SW 1271 (cell line): ENCODE results near the gene ACAD8.
"Not testable (repeated sequence)": the region's sequence is repeated elsewhere in the genome, so short reads cannot be mapped to it uniquely, and the experiment has no call there.

ENCODE experiments used
- DNase-seq, 2 experiments: peaks; one replicate each; lab custom pipeline; 2025; lab: John Stamatoyannopoulos, UW

Gene ACAD8

GRCh38 chr11:134240592-134240991, 12.8 kb upstream of the ACAD8 start:
- DNase-seq, result no peak

DNA sequence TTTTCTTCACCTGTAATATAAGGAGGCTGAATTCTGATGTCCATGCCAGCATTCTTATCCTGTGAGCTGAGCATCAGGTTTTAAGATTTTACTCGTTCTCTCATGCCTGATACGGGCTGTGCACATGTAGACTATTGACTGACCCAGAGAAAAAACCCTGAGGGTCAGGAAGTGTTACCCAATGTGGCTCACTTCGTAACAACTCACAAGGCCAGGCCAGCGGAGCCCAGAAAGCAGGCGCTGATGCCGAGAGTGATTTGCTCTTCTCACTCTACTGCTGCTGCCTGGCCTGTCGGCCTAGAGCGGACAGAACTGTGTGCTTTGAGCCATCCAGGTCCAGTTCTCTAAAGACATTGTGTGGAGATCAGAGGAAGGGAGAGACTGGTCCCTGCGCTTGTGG, 11.0 kb upstream of the ACAD8 start:
- DNase-seq, result no peak

DNA sequence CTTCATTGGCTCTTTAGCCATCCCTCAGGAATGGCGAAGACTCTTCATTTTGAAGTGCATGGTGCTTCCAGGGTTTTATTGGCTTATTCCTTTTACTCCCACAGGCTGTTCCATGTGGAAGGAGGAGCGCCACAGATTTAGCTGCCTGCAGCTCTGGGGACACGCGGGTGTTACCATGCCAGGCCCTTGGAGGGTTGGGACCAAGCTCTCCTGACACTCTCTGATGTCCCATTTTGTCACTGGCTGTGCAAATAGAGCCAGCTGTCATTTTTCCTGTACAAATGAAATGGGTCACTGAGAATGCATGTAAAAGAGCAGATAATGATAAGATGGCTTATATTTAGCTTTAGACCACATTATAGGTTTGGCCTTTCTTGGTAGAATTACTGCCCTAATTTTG, 9.5 kb upstream of the ACAD8 start:
- DNase-seq, result no peak

- no peak for DNase-seq
Observed at GRCh38 chr11:134244593-134244992, 8.8 kb upstream of the ACAD8 start.

DNA sequence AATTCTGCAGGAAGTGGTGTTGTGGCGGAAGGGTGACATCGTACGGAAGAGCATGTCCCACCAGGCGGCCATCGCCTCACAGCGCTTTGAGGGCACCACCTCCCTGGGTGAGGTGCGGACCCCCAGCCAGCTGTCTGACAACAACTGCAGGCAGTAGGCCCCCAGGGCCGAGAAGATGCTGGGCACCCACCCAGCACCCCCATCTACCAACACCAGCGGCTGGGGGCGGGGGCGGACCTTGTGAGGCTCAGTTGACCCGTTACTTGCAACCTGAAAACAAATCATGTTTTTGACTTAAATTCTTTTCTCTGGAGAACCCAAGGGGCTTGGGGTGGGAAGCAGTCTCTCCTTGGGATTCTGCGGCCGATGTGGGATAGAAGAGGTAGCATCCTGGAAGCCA, 7.9 kb upstream of the ACAD8 start:
- DNase-seq, result no peak

GRCh38 chr11:134246100-134246499, 7.3 kb upstream of the ACAD8 start:
- no peak for DNase-seq

DNA sequence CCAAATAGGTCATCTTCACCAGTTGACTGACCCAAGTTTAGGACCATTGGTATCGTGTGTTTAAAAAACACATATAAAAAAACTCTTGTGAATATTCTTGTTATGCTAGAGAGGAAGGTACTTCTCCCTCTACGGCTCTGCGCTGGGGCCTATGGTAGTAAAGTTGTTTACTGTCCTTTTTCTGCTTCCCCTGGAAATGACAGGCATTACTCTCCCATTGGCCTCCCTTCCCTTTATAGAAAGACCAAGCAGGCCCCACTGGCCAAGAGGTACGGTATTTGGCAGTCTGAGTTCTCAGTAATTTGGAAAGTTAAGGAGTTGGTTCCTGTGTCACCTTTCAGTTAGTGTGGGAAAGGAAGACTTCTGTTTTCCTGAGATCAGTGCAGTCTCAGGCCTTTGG, 6.7 kb upstream of the ACAD8 start:
- no peak for DNase-seq

GRCh38 chr11:134248910-134249480, 4.4 kb upstream of the ACAD8 start:
- no peak for DNase-seq

GRCh38 chr11:134250246-134250645, 3.1 kb upstream of the ACAD8 start:
- DNase-seq, result no peak

DNA sequence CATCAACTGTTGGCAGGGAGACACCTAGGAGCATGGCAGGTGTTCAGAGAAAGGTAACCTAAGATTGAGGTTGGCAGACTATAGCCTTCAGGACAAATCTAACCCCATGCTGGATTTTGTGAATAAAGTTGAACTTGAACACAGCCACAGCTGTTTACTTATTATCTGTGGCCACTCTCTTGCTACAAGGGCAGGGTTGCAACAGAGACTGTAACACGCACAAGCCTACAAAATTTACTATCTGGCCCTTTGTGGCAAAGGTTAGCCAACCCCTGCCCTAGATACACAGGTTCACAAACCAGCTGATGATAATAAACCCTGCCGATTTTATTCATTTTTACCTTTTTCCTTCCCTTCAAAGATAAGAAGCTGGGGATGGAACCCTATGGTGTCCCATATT, 2.7 kb upstream of the ACAD8 start:
- no peak for DNase-seq

DNA sequence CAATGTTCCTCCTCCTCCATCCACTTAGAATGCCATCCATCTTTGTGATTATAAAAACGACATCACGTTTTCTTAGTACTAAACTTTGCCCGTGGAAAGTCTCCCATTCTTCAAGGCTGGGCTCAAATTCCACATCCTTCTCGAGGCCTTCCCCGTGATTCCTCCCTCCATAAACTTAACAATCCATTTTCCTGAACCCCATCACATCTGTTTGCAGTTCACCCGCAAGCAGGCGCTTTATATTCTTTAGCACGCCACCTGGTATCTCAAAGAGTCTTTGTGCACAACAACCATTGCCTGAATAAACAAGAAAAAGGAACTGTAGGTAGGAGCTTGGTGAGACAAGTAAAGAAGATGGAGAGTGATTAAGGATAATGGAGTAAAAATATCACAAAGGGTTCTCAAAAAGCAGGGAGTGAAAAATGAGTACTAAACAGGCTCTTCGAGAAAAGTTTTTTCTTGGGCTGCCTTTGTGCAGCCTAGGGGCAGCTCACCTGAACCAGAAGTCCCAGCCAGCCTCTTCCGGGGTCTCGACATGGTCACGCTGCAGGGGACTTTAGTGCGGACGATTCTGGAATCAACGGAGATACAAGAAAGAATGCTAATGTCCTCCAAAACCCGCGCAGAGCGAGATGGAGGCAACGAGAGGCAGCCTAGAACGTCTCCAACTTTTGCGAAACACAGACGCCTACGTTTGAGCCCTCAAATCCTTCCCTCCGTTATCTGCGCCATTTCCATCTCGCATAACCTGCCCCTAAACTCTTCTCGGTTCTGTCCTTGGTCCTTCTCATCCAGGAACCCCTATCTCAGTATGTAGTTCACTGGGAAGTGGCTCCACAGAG, 801 bp upstream of the ACAD8 start:
- DNase-seq, result no peak

GRCh38 chr11:134254433-134255183, 1.2 kb downstream of the ACAD8 start:
- no peak for DNase-seq

- DNase-seq, result not testable (repeated sequence)
Observed at GRCh38 chr11:134255184-134255561, 1.8 kb downstream of the ACAD8 start.

GRCh38 chr11:134257101-134257500, 3.7 kb downstream of the ACAD8 start:
- DNase-seq, result no peak

DNA sequence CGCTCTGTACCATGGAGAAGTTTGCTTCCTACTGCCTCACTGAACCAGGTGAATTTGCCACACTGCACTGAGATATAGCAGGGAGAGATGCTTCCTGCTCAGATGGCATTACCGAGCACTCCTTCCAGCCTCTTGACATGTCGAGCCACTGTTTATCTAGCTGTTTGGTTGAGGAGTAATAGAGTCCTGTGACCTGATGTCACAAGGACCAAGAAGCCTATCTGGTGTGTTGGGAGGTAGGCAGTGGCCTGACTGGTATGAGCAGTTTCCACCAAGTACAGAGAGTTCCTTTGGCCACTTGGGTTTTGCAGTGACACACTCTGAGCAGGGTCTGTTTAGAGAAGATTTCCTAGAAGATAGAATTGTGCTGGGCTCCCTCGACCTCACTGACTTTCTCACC, 5.2 kb downstream of the ACAD8 start:
- DNase-seq, result no peak

- DNase-seq, result no peak
Observed at GRCh38 chr11:134260503-134260902, 7.1 kb downstream of the ACAD8 start.

DNA sequence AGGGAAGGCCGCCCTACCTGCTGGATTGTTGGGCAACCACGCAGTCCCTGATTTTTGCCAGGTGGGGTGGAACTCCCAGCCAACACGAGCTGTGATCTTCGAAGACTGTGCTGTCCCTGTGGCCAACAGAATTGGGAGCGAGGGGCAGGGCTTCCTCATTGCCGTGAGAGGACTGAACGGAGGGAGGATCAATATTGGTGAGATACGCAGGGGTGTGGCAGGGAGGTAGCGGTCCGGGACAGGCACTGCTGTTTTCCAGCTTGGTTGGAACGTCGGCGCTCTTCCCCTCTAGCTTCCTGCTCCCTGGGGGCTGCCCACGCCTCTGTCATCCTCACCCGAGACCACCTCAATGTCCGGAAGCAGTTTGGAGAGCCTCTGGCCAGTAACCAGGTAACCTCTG, 7.6 kb downstream of the ACAD8 start:
- no peak for DNase-seq

- DNase-seq, result peak in 1 of 2 experiments; percentile 19
Observed at GRCh38 chr11:134261626-134262488, 8.5 kb downstream of the ACAD8 start.

GRCh38 chr11:134264966-134265764, 11.8 kb downstream of the ACAD8 start:
- DNase-seq, result no peak

DNA sequence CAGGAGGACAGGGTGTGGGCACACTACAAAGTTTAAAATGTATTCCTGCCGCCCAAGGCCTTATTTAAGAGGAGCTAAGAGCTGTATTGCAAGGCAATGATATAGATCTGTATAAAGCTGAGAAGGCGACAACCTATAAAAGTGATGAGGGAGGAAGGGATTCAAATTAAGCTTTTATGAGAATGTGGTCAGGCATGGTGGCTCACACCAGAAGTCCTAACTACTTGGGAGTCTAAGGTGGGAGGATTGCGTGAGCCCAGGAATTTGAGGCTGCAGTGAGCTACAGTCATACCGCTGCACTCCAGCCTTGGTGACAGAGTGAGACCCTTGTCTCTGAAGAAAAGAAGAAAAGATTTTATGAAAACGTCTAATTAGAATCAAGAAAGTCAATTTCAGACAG, 13.1 kb downstream of the ACAD8 start:
- no peak for DNase-seq

DNA sequence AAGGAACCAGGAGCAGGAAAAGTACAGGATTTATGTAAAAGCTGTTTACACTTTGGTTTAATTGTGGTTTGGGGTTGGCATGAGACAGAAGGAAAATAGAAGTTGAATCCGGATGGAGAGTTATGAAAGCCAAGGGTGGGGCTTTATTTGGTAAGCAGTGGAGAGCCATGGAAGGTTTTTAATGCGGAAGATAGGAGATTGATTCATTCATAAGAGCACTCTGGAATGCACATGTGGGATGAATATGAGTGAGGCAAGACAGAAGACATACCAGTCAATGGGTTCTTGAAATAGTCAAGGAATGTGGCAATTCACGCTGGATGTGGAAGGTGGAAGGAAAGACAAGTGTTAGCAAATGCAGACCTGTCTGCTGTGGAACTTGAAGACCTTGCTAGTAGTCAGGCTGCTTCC, 13.5 kb downstream of the ACAD8 start:
- DNase-seq, result no peak
